H1 (cell line): ENCODE results near the gene EHBP1. TPM values are rescaled to one million over a fixed set of nuclear protein-coding genes. Genes with fewer than 3 reads are reported as not detected.

Experiments
- CTCF ChIA-PET: fragments of 300-600 bp; sonication (Branson Sonifier 250); formaldehyde crosslinking; loops from one replicate; lab custom pipeline; 2021; ENCODE audit not compliant: partially characterized antibody; lab: Charles Lee
- POLR2A ChIA-PET: fragments of 300-600 bp; sonication (Branson Sonifier 250); formaldehyde crosslinking; loops from one replicate; lab custom pipeline; 2021; ENCODE audit warnings: inconsistent platforms; ENCODE audit not compliant: partially characterized antibody; lab: Charles Lee
- DNase-seq, 2 experiments: peaks; one replicate each; pipeline versions ENCODE4 v3.0.0 to v3.0.0-alpha.2; 2010 to 2022; ENCODE audit warnings: low spot score in 2 of 2, low read depth in 1 of 2, mixed read lengths in 1 of 2
- FAIRE-seq: peaks from 2 replicates; lab custom pipeline; 2011; peaks lifted over from hg19 to GRCh38; lab: Jason Lieb, UNC
- H2AFZ ChIP-seq: 2 replicates; pipeline ENCODE4 v1.8.1; 2012; ENCODE audit warnings: low read length, inconsistent platforms
- H2AK5ac ChIP-seq: 2 replicates; pipeline ENCODE4 v1.6.1; 2013; ENCODE audit warnings: low read depth, low read length
- H2BK120ac ChIP-seq: replicated peaks from 2 replicates; pipeline ENCODE3; 2013; ENCODE audit warnings: low read depth, low read length, inconsistent platforms
- H2BK12ac ChIP-seq: 2 replicates; pipeline ENCODE4 v1.6.1; 2013; ENCODE audit warnings: low read depth, low read length
- H2BK15ac ChIP-seq: 2 replicates; pipeline ENCODE4 v1.6.1; 2013; ENCODE audit warnings: low read length
- H2BK20ac ChIP-seq: 2 replicates; pipeline ENCODE4 v1.6.1; 2013; ENCODE audit warnings: low read length
- H2BK5ac ChIP-seq: 2 replicates; pipeline ENCODE4 v1.6.1; 2013; ENCODE audit warnings: low read depth, low read length
- H3K14ac ChIP-seq: 2 replicates; pipeline ENCODE4 v1.6.1; 2013; ENCODE audit warnings: inconsistent platforms; ENCODE audit not compliant: insufficient read length
- H3K18ac ChIP-seq: 2 replicates; pipeline ENCODE4 v1.6.1; 2013; ENCODE audit warnings: low read length; ENCODE audit errors: extremely low read depth
- H3K23ac ChIP-seq: 2 replicates; pipeline ENCODE4 v1.6.1; 2013; ENCODE audit warnings: inconsistent platforms; ENCODE audit not compliant: insufficient read length
- H3K23me2 ChIP-seq: 2 replicates; pipeline ENCODE4 v1.6.1; 2013; ENCODE audit warnings: low read depth, low read length
- H3K27ac ChIP-seq: 2 replicates; pipeline ENCODE4 v1.6.1; 2011; ENCODE audit warnings: low read depth, low read length, inconsistent platforms
- H3K27me3 ChIP-seq, 4 experiments: replicated peaks in 1 of 4; 1 replicate in 1 of 4; 2 replicates in 3 of 4; pipeline versions ENCODE4 v1.6.1 to v1.8.1; 2011 to 2013; ENCODE audit warnings: low read length in 3 of 4, mild to moderate bottlenecking in 3 of 4, inconsistent platforms in 2 of 4, mixed read lengths in 2 of 4, moderate library complexity in 1 of 4; ENCODE audit not compliant: control insufficient read depth in 3 of 4, insufficient read depth in 3 of 4; ENCODE audit errors: extremely low read depth in 1 of 4
- H3K36me3 ChIP-seq, 4 experiments: 2 replicates each; pipeline versions ENCODE4 v1.6.1 to v1.8.1; 2011 to 2013; ENCODE audit warnings: mild to moderate bottlenecking in 4 of 4, low read length in 3 of 4, moderate library complexity in 2 of 4, control low read depth in 1 of 4, inconsistent platforms in 1 of 4; ENCODE audit not compliant: insufficient read depth in 4 of 4, control insufficient read depth in 2 of 4
- H3K4ac ChIP-seq: replicated peaks from 2 replicates; pipeline ENCODE3; 2013; ENCODE audit warnings: low read length, low read depth, mixed read lengths, inconsistent platforms; ENCODE audit not compliant: insufficient read length
- H3K4me1 ChIP-seq, 4 experiments: replicated peaks in 1 of 4; 1 replicate in 1 of 4; 2 replicates in 3 of 4; pipeline versions ENCODE4 v1.6.1 to v1.8.1; 2011 to 2013; ENCODE audit warnings: low read length in 3 of 4, inconsistent platforms in 2 of 4, mixed read lengths in 1 of 4; ENCODE audit not compliant: insufficient read depth in 4 of 4, control insufficient read depth in 3 of 4
- H3K4me2 ChIP-seq, 2 experiments: 2 replicates each; pipeline versions ENCODE4 v1.6.1 to v1.8.1; 2011 to 2013; ENCODE audit warnings: low read depth in 2 of 2, low read length in 2 of 2, control low read depth in 1 of 2, inconsistent platforms in 1 of 2, mild to moderate bottlenecking in 1 of 2; ENCODE audit not compliant: insufficient read depth in 1 of 2
- H3K4me3 ChIP-seq, 4 experiments: fragments of 200-600, 300-600 bp in 1 of 4; sonication (generic), shearing (Covaris generic), sonication (Bioruptor Twin) in 1 of 4; 2 replicates each; pipeline versions ENCODE4 v1.5.1 to v1.8.1; 2011 to 2016; ENCODE audit warnings: low read length in 4 of 4, low read depth in 3 of 4, control low read depth in 2 of 4, inconsistent platforms in 2 of 4, mild to moderate bottlenecking in 2 of 4, mixed read lengths in 1 of 4, moderate library complexity in 1 of 4; ENCODE audit not compliant: insufficient read depth in 2 of 4; ENCODE audit errors: extremely low read depth in 1 of 4
- H3K56ac ChIP-seq: replicated peaks from 2 replicates; pipeline ENCODE3; 2013; ENCODE audit warnings: low read depth, mild to moderate bottlenecking, mixed read lengths, low read length, inconsistent platforms; ENCODE audit not compliant: insufficient read length
- H3K79me1 ChIP-seq: 2 replicates; pipeline ENCODE4 v1.6.1; 2013; ENCODE audit warnings: low read depth, low read length, control low read depth
- H3K79me2 ChIP-seq, 2 experiments: 2 replicates each; pipeline versions ENCODE4 v1.6.1 to v1.8.1; 2012 to 2013; ENCODE audit warnings: low read length in 2 of 2, mild to moderate bottlenecking in 2 of 2, inconsistent platforms in 1 of 2; ENCODE audit not compliant: insufficient read depth in 2 of 2, control insufficient read depth in 1 of 2
- H3K9ac ChIP-seq, 4 experiments: replicated peaks in 1 of 4; 1 replicate in 1 of 4; 2 replicates in 3 of 4; pipeline versions ENCODE4 v1.6.1 to v1.8.1; 2011 to 2013; ENCODE audit warnings: low read depth in 3 of 4, low read length in 3 of 4, control low read depth in 2 of 4, mild to moderate bottlenecking in 2 of 4, moderate library complexity in 2 of 4, inconsistent platforms in 1 of 4; ENCODE audit errors: extremely low read depth in 1 of 4
- H3K9me3 ChIP-seq, 2 experiments: 2 replicates each; pipeline versions ENCODE4 v1.6.1 to v1.8.1; 2012 to 2013; ENCODE audit warnings: mild to moderate bottlenecking in 2 of 2, moderate library complexity in 2 of 2, control low read depth in 1 of 2, inconsistent platforms in 1 of 2, low read depth in 1 of 2, low read length in 1 of 2, mixed read lengths in 1 of 2; ENCODE audit not compliant: insufficient read depth in 2 of 2
- H4K20me1 ChIP-seq, 2 experiments: replicated peaks in 1 of 2; 2 replicates each; pipeline versions ENCODE3 to v1.8.1; 2011 to 2013; ENCODE audit warnings: inconsistent platforms in 2 of 2, low read length in 2 of 2, mild to moderate bottlenecking in 1 of 2; ENCODE audit not compliant: insufficient read depth in 2 of 2, control insufficient read depth in 1 of 2
- H4K5ac ChIP-seq: 2 replicates; pipeline ENCODE4 v1.6.1; 2013; ENCODE audit warnings: low read length, low read depth, mixed read lengths, inconsistent platforms; ENCODE audit not compliant: insufficient read length
- H4K8ac ChIP-seq: 2 replicates; pipeline ENCODE4 v1.8.0; 2013; ENCODE audit warnings: mild to moderate bottlenecking, moderate library complexity, low read length, inconsistent platforms; ENCODE audit not compliant: insufficient read depth; ENCODE audit errors: extremely low read depth
- H4K91ac ChIP-seq: replicated peaks from 2 replicates; pipeline ENCODE3; 2013; ENCODE audit warnings: low read length, mixed read lengths, inconsistent platforms; ENCODE audit not compliant: insufficient read length
- JUND ChIP-seq: IDR thresholded peaks from 2 replicates; pipeline ENCODE4 v1.6.1; 2011; ENCODE audit warnings: mild to moderate bottlenecking, improper control_type of control experiment, low read length
- SAP30 ChIP-seq: fragments of 300-600 bp; sonication (generic); IDR thresholded peaks from 2 replicates; pipeline ENCODE4 v1.7.1; 2012; ENCODE audit warnings: low read length, moderate library complexity, mild to moderate bottlenecking, inconsistent platforms; ENCODE audit not compliant: insufficient read depth, insufficient replicate concordance
- SP4 ChIP-seq: IDR thresholded peaks from 2 replicates; pipeline ENCODE4 v1.6.1; 2012; ENCODE audit warnings: low read length, inconsistent platforms
- SUZ12 ChIP-seq: fragments of 200-600 bp; sonication (generic); IDR thresholded peaks from 2 replicates; pipeline ENCODE4 v1.6.1; 2012; ENCODE audit warnings: mild to moderate bottlenecking, inconsistent platforms, low read length, moderate library complexity, mixed read lengths
- ZNF274 ChIP-seq: IDR thresholded peaks from 2 replicates; pipeline ENCODE4 v1.7.0; 2012; ENCODE audit warnings: low read length, borderline replicate concordance; ENCODE audit errors: extremely low read depth
- polyA plus RNA-seq, 7 experiments: library from polyadenylated mRNA; depleted of rRNA in 3 of 7; stranded (reverse) in 5 of 7; unstranded in 2 of 7; fragments of >200 nt in 5 of 7; fragments of 200-250 nt in 2 of 7; gene quantifications; 1 replicate in 5 of 7; 2 replicates in 1 of 7; 4 replicates in 1 of 7; pipeline versions ENCODE4 v1.2.1 to v1.2.3, GENCODE V29; 2011 to 2013; ENCODE audit warnings: missing spikeins in 2 of 7, mixed read lengths in 2 of 7
- total RNA-seq: library from RNA; stranded (reverse); fragmentation: NEBNext Ultra II Directional; extraction: Animal tissue kit (Norgen Biotek cat#: 25700); gene quantifications from 2 replicates; pipeline ENCODE4 v1.2.1, GENCODE V29; 2021

Gene EHBP1
- total and polyA plus RNA-seq, 2 of the 8 experiments (the other 6 are each of a cell fraction or from before 2014, with no cell fraction given): 12.0 to 64.1 TPM

DNA sequence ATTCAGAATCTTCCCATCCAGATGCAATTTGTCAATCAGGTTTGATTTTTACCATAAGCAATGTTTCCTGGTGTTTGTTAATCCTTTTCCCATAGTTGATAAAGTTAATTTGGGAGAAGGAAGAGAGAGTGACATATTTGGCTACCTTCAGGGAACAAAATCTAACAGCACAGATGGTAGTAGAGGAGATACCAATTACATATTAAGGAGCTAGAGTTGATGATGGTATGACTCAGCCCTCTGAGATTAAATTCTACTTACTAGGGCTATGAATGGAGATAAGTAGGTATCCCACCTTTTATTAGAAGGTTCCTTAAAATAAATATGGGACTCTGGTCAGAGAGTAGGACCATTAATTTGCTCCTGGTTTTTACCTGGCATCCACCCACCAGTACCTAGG, 139.7 kb downstream of the EHBP1 start:
- Histone ChIP-seq H3K27ac (no peak overlapping the region), H3K23me2 (no peaks in the 10 kb centered on the region), H3K4ac (no peak overlapping the region), H2BK120ac (no peak overlapping the region), H4K91ac (no peak overlapping the region), H3K27me3 (no peaks in the 10 kb centered on the region), H4K20me1 (no peaks in the 10 kb centered on the region), H3K36me3 (no peaks in the 10 kb centered on the region; a peak in 1 of 8 replicates), H3K18ac (no peak overlapping the region), H2BK15ac (no peak overlapping the region), H3K9me3 (no peaks in the 10 kb centered on the region), H3K56ac (no peak overlapping the region), H3K23ac (no peak overlapping the region), H2AFZ (no peak overlapping the region), H3K79me2 (no peaks in the 10 kb centered on the region), H3K4me1 (no peaks in the 10 kb centered on the region), H2BK20ac (no peak overlapping the region), H3K4me3 (no peak overlapping the region), H2BK5ac (no peak overlapping the region), H4K5ac (no peak overlapping the region), H2AK5ac (no peak overlapping the region), H3K79me1 (no peaks in the 10 kb centered on the region), H3K4me2 (no peak overlapping the region), H3K9ac (no peak overlapping the region), H4K8ac (no peak overlapping the region), H3K14ac (no peak overlapping the region), H2BK12ac (no peak overlapping the region)
- ChIA-PET POLR2A (no interaction called here), CTCF (interaction anchor here (1.3 to 3.5 kb wide), 2 partner anchors 11 to 389 kb away, joined by 3 to 14 read pairs; no protein-coding TSS in a partner anchor)
- TF ChIP-seq SP4 (no peak), SAP30 (no peak), JUND (no peak), SUZ12 (no peak), ZNF274 (no peak)
- FAIRE-seq (no peak), DNase-seq (no peak)
